IMR-90 (cell line): Measurements from ENCODE around the gene CCR5AS.

Experiments used
- ATAC-seq: fragments of 200-7000 bp; cut with Tn5 transposase; 2 replicates; pipeline ENCODE4 v1.9.1; 2020; ENCODE audit warnings: low read depth, mild to moderate bottlenecking, moderate library complexity
- BruUV-seq: library from RNA; stranded (reverse); fragments of 400-500 nt; replicated peaks from 2 replicates; lab custom pipeline; 2021; lab: Mats Ljungman, UMichigan
- CTCF ChIA-PET: fragments of 300-600 bp; formaldehyde crosslinking; extraction: SDS; loops from one replicate; lab custom pipeline; 2021; ENCODE audit warnings: antibody characterized with exemption; lab: Yijun Ruan, JAX
- POLR2A ChIA-PET: fragments of 300-600 bp; sonication (Branson Sonifier 250); formaldehyde crosslinking; loops from one replicate; lab custom pipeline; 2022; ENCODE audit warnings: antibody characterized with exemption; ENCODE audit not compliant: unreplicated experiment; lab: Charles Lee
- DNase-seq: peaks from one replicate; pipeline ENCODE4 v3.0.0; 2013
- H2AFZ ChIP-seq: replicated peaks from 2 replicates; pipeline ENCODE3; 2013; ENCODE audit warnings: low read length, mild to moderate bottlenecking; ENCODE audit not compliant: poor library complexity
- H2AK5ac ChIP-seq: 2 replicates; pipeline ENCODE4 v1.6.1; 2013; ENCODE audit warnings: low read depth, low read length, inconsistent platforms
- H2AK9ac ChIP-seq: replicated peaks from 2 replicates; pipeline ENCODE3; 2013; ENCODE audit warnings: mild to moderate bottlenecking, low read depth, low read length, moderate library complexity; ENCODE audit not compliant: poor library complexity
- H2BK120ac ChIP-seq: 2 replicates; pipeline ENCODE4 v1.6.1; 2013; ENCODE audit warnings: low read depth, low read length, inconsistent platforms
- H2BK15ac ChIP-seq: 3 replicates; pipeline ENCODE4 v1.6.1; 2013; ENCODE audit warnings: low read depth, low read length, inconsistent platforms
- H2BK20ac ChIP-seq: 2 replicates; pipeline ENCODE4 v1.6.1; 2013; ENCODE audit warnings: low read depth, mild to moderate bottlenecking, inconsistent platforms, low read length, moderate library complexity
- H2BK5ac ChIP-seq: 2 replicates; pipeline ENCODE4 v1.6.1; 2013; ENCODE audit warnings: mild to moderate bottlenecking, low read depth, low read length, inconsistent platforms; ENCODE audit not compliant: poor library complexity, severe bottlenecking
- H3K14ac ChIP-seq: replicated peaks from 2 replicates; pipeline ENCODE4 v1.6.1; 2013; ENCODE audit warnings: low read depth, low read length, inconsistent platforms
- H3K18ac ChIP-seq: 2 replicates; pipeline ENCODE4 v1.6.1; 2013; ENCODE audit warnings: low read depth, low read length, control low read depth
- H3K23ac ChIP-seq: 2 replicates; pipeline ENCODE4 v1.6.1; 2013; ENCODE audit warnings: low read depth, low read length, inconsistent platforms
- H3K27ac ChIP-seq: 2 replicates; pipeline ENCODE4 v1.5.1; 2013; ENCODE audit warnings: mild to moderate bottlenecking, control low read depth, low read length; ENCODE audit not compliant: insufficient read depth
- H3K27me3 ChIP-seq: 2 replicates; pipeline ENCODE4 v1.6.1; 2013; ENCODE audit warnings: low read length; ENCODE audit not compliant: control insufficient read depth, insufficient read depth
- H3K36me3 ChIP-seq: 2 replicates; pipeline ENCODE4 v1.6.1; 2013; ENCODE audit warnings: low read length, mixed read lengths; ENCODE audit not compliant: control insufficient read depth, insufficient read depth
- H3K4ac ChIP-seq: 2 replicates; pipeline ENCODE4 v1.6.1; 2013; ENCODE audit warnings: low read depth, low read length, inconsistent platforms
- H3K4me1 ChIP-seq: 2 replicates; pipeline ENCODE4 v1.6.1; 2013; ENCODE audit warnings: low read length, mixed read lengths; ENCODE audit not compliant: control insufficient read depth, insufficient read depth
- H3K4me2 ChIP-seq: 2 replicates; pipeline ENCODE4 v1.6.1; 2013; ENCODE audit warnings: low read depth, mild to moderate bottlenecking, control low read depth, low read length, moderate library complexity
- H3K4me3 ChIP-seq: 2 replicates; pipeline ENCODE4 v1.5.1; 2013; ENCODE audit warnings: low read depth, mild to moderate bottlenecking, control low read depth, low read length, moderate library complexity; ENCODE audit not compliant: insufficient read depth
- H3K56ac ChIP-seq: 2 replicates; pipeline ENCODE4 v1.6.1; 2013; ENCODE audit warnings: low read length, inconsistent platforms; ENCODE audit not compliant: insufficient read depth; ENCODE audit errors: extremely low read depth
- H3K79me1 ChIP-seq, 2 experiments: 2 replicates each; pipeline ENCODE4 v1.6.1; 2013; ENCODE audit warnings: low read length in 2 of 2, inconsistent platforms in 1 of 2, low read depth in 1 of 2
- H3K9ac ChIP-seq: 2 replicates; pipeline ENCODE4 v1.6.1; 2013; ENCODE audit warnings: low read depth, low read length, control low read depth
- H3K9me1 ChIP-seq: 2 replicates; pipeline ENCODE4 v1.6.1; 2013; ENCODE audit warnings: low read length, inconsistent platforms; ENCODE audit not compliant: insufficient read depth
- H3K9me3 ChIP-seq: 2 replicates; pipeline ENCODE4 v1.6.1; 2013; ENCODE audit warnings: low read length; ENCODE audit not compliant: control insufficient read depth, insufficient read depth
- H4K20me1 ChIP-seq: 2 replicates; pipeline ENCODE4 v1.6.1; 2013; ENCODE audit warnings: low read length, inconsistent platforms; ENCODE audit not compliant: insufficient read depth
- H4K5ac ChIP-seq: 2 replicates; pipeline ENCODE4 v1.6.1; 2013; ENCODE audit warnings: mild to moderate bottlenecking, low read depth, low read length, control low read depth
- H4K8ac ChIP-seq, 2 experiments: 2 replicates each; pipeline ENCODE4 v1.6.1; 2013; ENCODE audit warnings: low read depth in 2 of 2, low read length in 2 of 2, control low read depth in 1 of 2, inconsistent platforms in 1 of 2
- H4K91ac ChIP-seq: 2 replicates; pipeline ENCODE4 v1.6.1; 2013; ENCODE audit warnings: low read depth, low read length, inconsistent platforms; ENCODE audit not compliant: insufficient read depth
- BHLHE40 ChIP-seq: fragments of 150-350 bp; IDR thresholded peaks from 2 replicates; pipeline ENCODE4 v1.6.1; 2016; ENCODE audit warnings: mild to moderate bottlenecking, low read depth, low read length
- CEBPB ChIP-seq: IDR thresholded peaks from 2 replicates; pipeline ENCODE4 v1.6.1; 2012; ENCODE audit warnings: low read depth, low read length, improper control_type of control experiment
- CHD1 ChIP-seq: IDR thresholded peaks from 2 replicates; pipeline ENCODE4 v1.6.1; 2012; ENCODE audit warnings: low read depth, low read length, improper control_type of control experiment
- MXI1 ChIP-seq: IDR thresholded peaks from 2 replicates; pipeline ENCODE4 v1.6.1; 2012; ENCODE audit warnings: low read depth, mild to moderate bottlenecking, low read length, moderate library complexity, borderline replicate concordance
- POLR2A ChIP-seq: IDR thresholded peaks from 2 replicates; pipeline ENCODE4 v1.6.1; 2012; ENCODE audit warnings: mild to moderate bottlenecking, low read depth, low read length
- RFX5 ChIP-seq: IDR thresholded peaks from 2 replicates; pipeline ENCODE4 v1.8.0; 2012; ENCODE audit warnings: low read depth, mild to moderate bottlenecking, low read length, moderate library complexity
- USF2 ChIP-seq: fragments of 150-350 bp; IDR thresholded peaks from 2 replicates; pipeline ENCODE4 v1.6.1; 2017; ENCODE audit warnings: mild to moderate bottlenecking, antibody characterized with exemption, low read length, low read depth
- WGBS, 2 experiments: methylation state at CpG; one replicate each; pipeline versions ENCODE4 v1.1.5 to v1.1.7; 2013; ENCODE audit warnings: missing lambda C conversion rate in 2 of 2; ENCODE audit not compliant: insufficient read length in 1 of 2; ENCODE audit errors: extremely low coverage in 2 of 2; 5-methylcytosine and 5-hydroxymethylcytosine counted together
- dilution Hi-C: fragments of 300-500 bp; cut with HindIII; formaldehyde crosslinking; loops from one replicate; pipeline ENCODE4 v1.14.3; 2018; ENCODE audit warnings: low sequenced_read_pairs; ENCODE audit not compliant: unreplicated experiment
- in situ Hi-C: fragments of 300-500 bp; cut with MboI; formaldehyde crosslinking; loops from 3 replicates; pipeline ENCODE4 v1.14.3; 2019; ENCODE audit warnings: low sequenced_read_pairs, inconsistent platforms, mixed read lengths
- intact Hi-C: fragments of 100-400 bp; cut with micrococcal nuclease; formaldehyde crosslinking; loops from 2 replicates; pipeline ENCODE4 v1.10.0; 2022

CCR5AS gene

GRCh38 chr3:46401579-46401978 is 5.3 kb downstream of the CCR5AS start:
- no peak overlapping the region for H3K4me3 ChIP-seq
- no peaks in the 10 kb centered on the region; the same call in 1 of the 2 replicates for H3K27me3 ChIP-seq
- no peak overlapping the region for H3K56ac ChIP-seq
- DNase-seq = no peak
- no peak overlapping the region for H2AFZ ChIP-seq
- H3K14ac ChIP-seq = no peak overlapping the region
- H2BK120ac ChIP-seq = no peak overlapping the region
- no peaks in the 10 kb centered on the region for H3K79me1 ChIP-seq
- H3K36me3 ChIP-seq = no peaks in the 10 kb centered on the region
- no peak overlapping the region for H3K4me2 ChIP-seq
- no peak for TF ChIP-seq USF2
- TF ChIP-seq CHD1 = no peak
- TF ChIP-seq CEBPB = no peak
- no peak for TF ChIP-seq RFX5
- no peak for TF ChIP-seq BHLHE40
- no peak for TF ChIP-seq POLR2A
- no peak for TF ChIP-seq MXI1
- BruUV-seq = no TSS peak
- no peaks in the 10 kb centered on the region for H3K9me3 ChIP-seq
- ChIA-PET POLR2A (no interaction called here), CTCF (no interaction called here)
- no peak overlapping the region for H3K9ac ChIP-seq
- dilution Hi-C loops (no loop called here), in situ Hi-C loops (no loop called here), intact Hi-C loops (no loop called here)
- peaks cover 12% of the 10 kb centered on the region for H3K4me1 ChIP-seq
- H3K4ac ChIP-seq = no peak overlapping the region
- H3K9me1 ChIP-seq = peaks cover 3% of the 10 kb centered on the region; the same call in 1 of the 2 replicates
- no peaks in the 10 kb centered on the region for H4K20me1 ChIP-seq
- H3K23ac ChIP-seq = no peak overlapping the region
- no peak for ATAC-seq
- no peak overlapping the region for H2BK15ac ChIP-seq
- no peak overlapping the region for H3K18ac ChIP-seq
- H3K27ac ChIP-seq = no peak overlapping the region
- no peak overlapping the region for H2AK9ac ChIP-seq
- no peak overlapping the region for H2AK5ac ChIP-seq
- no peak overlapping the region for H2BK5ac ChIP-seq
- no peak overlapping the region for H4K91ac ChIP-seq
- WGBS, 2 experiments = 100% methylated on average over 1 of the region's 2 CpGs; no CpG with 5 or more reads in 1 of the 2 experiments
- H2BK20ac ChIP-seq = no peak overlapping the region
- no peak overlapping the region for H4K5ac ChIP-seq
- H4K8ac ChIP-seq = no peak overlapping the region
